Mucosa of stomach (tissue), 1 donor: ENCODE data around the gene SH3YL1.

Experiments
- H3K27me3 ChIP-seq: one replicate; pipeline ENCODE4 v1.7.0; 2013; ENCODE audit warnings: mild to moderate bottlenecking, low read length; ENCODE audit not compliant: control insufficient read depth, insufficient read depth
- H3K36me3 ChIP-seq: one replicate; pipeline ENCODE4 v1.7.0; 2013; ENCODE audit warnings: low read length; ENCODE audit not compliant: control insufficient read depth, insufficient read depth
- H3K4me1 ChIP-seq: one replicate; pipeline ENCODE4 v1.7.0; 2013; ENCODE audit warnings: mild to moderate bottlenecking, low read length; ENCODE audit not compliant: control insufficient read depth, insufficient read depth
- H3K4me3 ChIP-seq: one replicate; pipeline ENCODE4 v1.7.0; 2013; ENCODE audit warnings: low read length
- H3K9ac ChIP-seq: one replicate; pipeline ENCODE4 v1.7.0; 2013; ENCODE audit warnings: mild to moderate bottlenecking, low read length, moderate library complexity
- H3K9me3 ChIP-seq: one replicate; pipeline ENCODE4 v1.7.0; 2013; ENCODE audit warnings: mild to moderate bottlenecking, low read length, moderate library complexity; ENCODE audit not compliant: control insufficient read depth
- donor health status: Pancreatic carcinoma.

The SH3YL1 gene

GRCh38 chr2:253202-253638 is 10.6 kb downstream of the SH3YL1 start:
- H3K36me3 ChIP-seq = no peaks in the 10 kb centered on the region
- H3K9me3 ChIP-seq = no peaks in the 10 kb centered on the region
- no peak overlapping the region for H3K9ac ChIP-seq
- no peak overlapping the region for H3K4me3 ChIP-seq
- no peaks in the 10 kb centered on the region for H3K4me1 ChIP-seq
- H3K27me3 ChIP-seq = no peaks in the 10 kb centered on the region

DNA sequence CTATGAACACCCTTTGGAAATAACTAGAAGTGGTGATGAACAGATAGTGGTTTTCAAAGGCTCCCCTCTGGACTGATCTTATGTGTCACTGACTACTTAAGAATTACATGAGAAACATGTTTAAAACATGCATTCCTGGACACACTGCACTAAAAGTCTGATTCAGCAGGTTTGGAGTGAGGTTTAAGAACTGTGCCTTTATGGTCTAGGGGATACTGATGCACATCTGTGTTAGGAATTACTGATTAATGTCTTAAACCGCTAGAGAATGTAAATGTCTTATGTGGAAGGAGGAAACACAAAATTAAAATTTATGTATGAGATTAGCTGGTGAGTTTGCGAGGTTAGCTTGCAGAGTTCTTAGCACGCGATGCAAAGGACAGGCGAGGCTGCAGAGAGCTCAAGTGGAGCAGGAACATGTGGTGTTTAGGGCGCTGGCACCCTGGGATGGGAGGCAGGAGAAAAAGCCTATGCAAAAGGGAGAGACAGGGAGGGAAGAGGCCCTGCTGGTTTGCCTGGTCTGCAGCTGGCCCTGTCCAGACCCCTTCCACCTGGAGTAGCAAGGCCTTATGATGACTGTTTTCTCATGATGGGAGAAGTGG is 11.7 kb downstream of the SH3YL1 start:
- H3K27me3 ChIP-seq = no peaks in the 10 kb centered on the region
- H3K9me3 ChIP-seq = no peaks in the 10 kb centered on the region
- no peaks in the 10 kb centered on the region for H3K4me1 ChIP-seq
- no peaks in the 10 kb centered on the region for H3K36me3 ChIP-seq
- H3K9ac ChIP-seq = no peak overlapping the region
- no peak overlapping the region for H3K4me3 ChIP-seq

DNA sequence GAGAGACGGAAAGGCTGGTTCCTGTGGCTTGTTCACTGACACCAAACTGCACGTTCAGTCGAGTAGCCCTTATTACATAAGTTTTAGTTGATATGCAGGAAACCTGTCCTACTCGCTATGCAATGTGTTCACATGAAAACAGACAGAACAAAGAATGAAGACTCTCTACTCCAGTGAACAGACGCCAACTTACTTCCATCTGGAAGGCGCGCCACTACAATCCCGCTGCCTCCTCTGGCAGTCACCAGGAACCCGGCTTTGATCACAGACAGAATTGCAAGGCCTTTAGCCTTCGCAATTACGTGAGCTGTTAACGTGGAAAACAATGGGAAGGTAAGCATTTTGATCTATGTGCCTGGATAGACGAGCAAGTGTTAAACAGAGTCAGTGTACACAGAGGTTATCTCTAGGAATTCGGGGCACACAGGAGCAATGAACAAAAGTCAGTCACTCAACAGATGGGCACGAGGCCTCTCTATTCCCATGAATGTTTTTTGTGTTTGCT is 14.2 kb downstream of the SH3YL1 start:
- Histone ChIP-seq H3K9me3 (no peaks in the 10 kb centered on the region), H3K4me1 (no peaks in the 10 kb centered on the region), H3K27me3 (no peaks in the 10 kb centered on the region), H3K36me3 (no peaks in the 10 kb centered on the region), H3K4me3 (no peak overlapping the region), H3K9ac (no peak overlapping the region)

DNA sequence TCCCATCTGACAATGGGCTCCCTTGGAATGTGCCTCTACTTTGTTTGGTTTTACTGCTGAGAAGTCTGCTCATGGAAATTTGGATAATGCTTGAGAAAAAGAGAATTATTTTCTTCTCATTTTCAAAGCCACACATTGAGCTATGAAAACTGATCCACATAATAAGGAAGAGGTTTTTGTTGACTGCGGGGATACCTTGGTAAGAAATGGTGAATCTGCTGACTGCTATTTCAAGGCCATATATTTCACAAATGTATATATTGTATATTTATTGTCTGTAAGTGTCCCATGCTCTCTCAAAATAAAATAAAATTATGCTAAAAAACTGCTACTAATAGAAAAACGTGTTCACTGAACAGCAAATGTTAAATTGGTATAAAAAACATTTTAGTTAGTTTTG is 15.1 kb downstream of the SH3YL1 start:
- no peaks in the 10 kb centered on the region for H3K4me1 ChIP-seq
- H3K9me3 ChIP-seq = no peaks in the 10 kb centered on the region
- H3K36me3 ChIP-seq = peaks cover 1% of the 10 kb centered on the region
- H3K9ac ChIP-seq = no peak overlapping the region
- no peaks in the 10 kb centered on the region for H3K27me3 ChIP-seq
- H3K4me3 ChIP-seq = no peak overlapping the region

- H3K9ac ChIP-seq = no peak overlapping the region
- no peaks in the 10 kb centered on the region for H3K9me3 ChIP-seq
- no peaks in the 10 kb centered on the region for H3K27me3 ChIP-seq
- no peak overlapping the region for H3K4me3 ChIP-seq
- peaks cover 3% of the 10 kb centered on the region for H3K36me3 ChIP-seq
- no peaks in the 10 kb centered on the region for H3K4me1 ChIP-seq
Observed at GRCh38 chr2:246489-247144, 17.2 kb downstream of the SH3YL1 start.

- Histone ChIP-seq H3K9me3 (no peaks in the 10 kb centered on the region), H3K36me3 (peaks cover 3% of the 10 kb centered on the region), H3K27me3 (no peaks in the 10 kb centered on the region), H3K9ac (no peak overlapping the region), H3K4me3 (no peak overlapping the region), H3K4me1 (no peaks in the 10 kb centered on the region)
Observed at GRCh38 chr2:244547-244946, 19.3 kb downstream of the SH3YL1 start.

DNA sequence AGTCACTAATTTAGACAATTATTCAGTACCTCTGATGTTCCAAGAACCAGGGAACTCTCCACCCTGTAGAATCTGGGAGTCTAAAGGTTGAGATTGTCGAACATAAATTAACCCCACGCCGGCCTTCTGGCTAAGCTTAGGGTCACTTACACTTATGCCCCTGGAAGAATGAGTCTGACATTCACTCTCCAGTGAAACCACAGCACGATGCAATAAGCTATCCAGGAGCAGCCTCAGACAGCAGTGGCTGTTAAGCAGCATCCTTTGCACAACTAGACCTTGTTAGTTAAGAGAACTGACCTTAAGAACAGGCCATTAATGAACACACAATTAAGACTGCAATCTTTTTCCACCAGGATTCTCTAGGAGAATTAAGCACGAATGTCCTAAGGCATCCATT is 25.0 kb downstream of the SH3YL1 start:
- no peak overlapping the region for H3K9ac ChIP-seq
- H3K27me3 ChIP-seq = no peaks in the 10 kb centered on the region
- no peaks in the 10 kb centered on the region for H3K9me3 ChIP-seq
- H3K4me3 ChIP-seq = no peak overlapping the region
- peaks cover 3% of the 10 kb centered on the region for H3K36me3 ChIP-seq
- H3K4me1 ChIP-seq = no peaks in the 10 kb centered on the region

DNA sequence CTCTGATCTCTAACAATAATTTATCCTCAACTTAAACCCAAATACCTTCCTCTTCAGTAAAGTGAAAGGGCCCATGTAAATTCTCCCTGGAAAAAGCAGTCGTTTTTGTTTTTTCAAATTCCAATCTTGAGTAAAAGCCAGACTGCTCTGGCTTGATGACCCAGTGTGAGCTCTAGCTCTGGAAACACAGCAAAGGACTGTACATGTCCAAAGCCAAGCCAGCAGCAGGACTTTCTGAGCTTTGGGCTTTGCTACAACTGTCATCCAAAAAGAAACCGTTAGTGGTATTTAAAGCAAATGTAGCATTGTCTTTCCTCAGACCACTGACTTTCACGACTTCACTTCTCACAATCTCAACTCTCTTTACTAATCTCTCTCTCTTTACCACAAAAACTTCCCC is 25.4 kb downstream of the SH3YL1 start:
- Histone ChIP-seq H3K4me1 (no peaks in the 10 kb centered on the region), H3K4me3 (no peak overlapping the region), H3K36me3 (peaks cover 4% of the 10 kb centered on the region), H3K9me3 (no peaks in the 10 kb centered on the region), H3K9ac (no peak overlapping the region), H3K27me3 (no peaks in the 10 kb centered on the region)

GRCh38 chr2:237878-238277 is 26.0 kb downstream of the SH3YL1 start:
- Histone ChIP-seq H3K9me3 (no peaks in the 10 kb centered on the region), H3K9ac (no peak overlapping the region), H3K4me1 (no peaks in the 10 kb centered on the region), H3K4me3 (no peak overlapping the region), H3K36me3 (peaks cover 5% of the 10 kb centered on the region), H3K27me3 (no peaks in the 10 kb centered on the region)

GRCh38 chr2:236993-237539 is 26.8 kb downstream of the SH3YL1 start:
- Histone ChIP-seq H3K27me3 (no peaks in the 10 kb centered on the region), H3K9ac (no peak overlapping the region), H3K4me1 (no peaks in the 10 kb centered on the region), H3K9me3 (no peaks in the 10 kb centered on the region), H3K36me3 (peaks cover 5% of the 10 kb centered on the region), H3K4me3 (no peak overlapping the region)

GRCh38 chr2:234421-234820 is 29.4 kb downstream of the SH3YL1 start:
- H3K27me3 ChIP-seq = no peaks in the 10 kb centered on the region
- no peak overlapping the region for H3K4me3 ChIP-seq
- no peaks in the 10 kb centered on the region for H3K9me3 ChIP-seq
- H3K4me1 ChIP-seq = no peaks in the 10 kb centered on the region
- H3K9ac ChIP-seq = no peak overlapping the region
- peaks cover 5% of the 10 kb centered on the region for H3K36me3 ChIP-seq

DNA sequence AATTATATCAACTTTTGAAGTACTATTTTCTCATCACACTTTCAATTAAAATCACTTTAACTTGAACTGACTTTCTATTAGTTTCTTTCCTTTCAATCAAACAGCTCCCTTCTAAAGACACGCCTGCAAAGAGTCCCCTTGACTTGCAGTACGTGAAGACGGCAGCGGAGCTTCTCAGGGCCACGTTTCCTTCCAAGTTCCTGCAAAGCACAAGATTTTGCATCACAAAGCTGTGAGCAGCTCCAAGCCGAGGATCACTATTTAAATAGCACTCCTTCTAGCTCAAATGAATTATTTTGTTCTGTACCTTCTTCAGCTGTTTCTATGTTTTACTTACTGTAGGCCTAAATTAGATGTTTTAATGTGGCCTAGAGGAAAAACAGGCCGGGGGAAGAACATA is 30.8 kb downstream of the SH3YL1 start:
- Histone ChIP-seq H3K4me3 (no peak overlapping the region), H3K27me3 (no peaks in the 10 kb centered on the region), H3K9ac (no peak overlapping the region), H3K9me3 (no peaks in the 10 kb centered on the region), H3K4me1 (no peaks in the 10 kb centered on the region), H3K36me3 (peaks cover 5% of the 10 kb centered on the region)
